T47D (cell line): ENCODE results near the gene MTNR1A.

ENCODE experiments used
- DNase-seq, 2 experiments: peaks; one replicate each; pipeline versions ENCODE4 v3.0.0 to v3.0.0-alpha.2; 2011 to 2012; ENCODE audit warnings: low read depth in 1 of 2, low spot score in 1 of 2
- JUND ChIP-seq: IDR thresholded peaks from 2 replicates; pipeline ENCODE4 v1.6.1; 2012; ENCODE audit warnings: low read depth
- in situ Hi-C: cut with HindIII; loops from 2 replicates; pipeline ENCODE4 v1.10.0; 2016; ENCODE audit warnings: low sequenced_read_pairs, low pct_unique_long_range_greater_than_20kb

MTNR1A gene

DNA sequence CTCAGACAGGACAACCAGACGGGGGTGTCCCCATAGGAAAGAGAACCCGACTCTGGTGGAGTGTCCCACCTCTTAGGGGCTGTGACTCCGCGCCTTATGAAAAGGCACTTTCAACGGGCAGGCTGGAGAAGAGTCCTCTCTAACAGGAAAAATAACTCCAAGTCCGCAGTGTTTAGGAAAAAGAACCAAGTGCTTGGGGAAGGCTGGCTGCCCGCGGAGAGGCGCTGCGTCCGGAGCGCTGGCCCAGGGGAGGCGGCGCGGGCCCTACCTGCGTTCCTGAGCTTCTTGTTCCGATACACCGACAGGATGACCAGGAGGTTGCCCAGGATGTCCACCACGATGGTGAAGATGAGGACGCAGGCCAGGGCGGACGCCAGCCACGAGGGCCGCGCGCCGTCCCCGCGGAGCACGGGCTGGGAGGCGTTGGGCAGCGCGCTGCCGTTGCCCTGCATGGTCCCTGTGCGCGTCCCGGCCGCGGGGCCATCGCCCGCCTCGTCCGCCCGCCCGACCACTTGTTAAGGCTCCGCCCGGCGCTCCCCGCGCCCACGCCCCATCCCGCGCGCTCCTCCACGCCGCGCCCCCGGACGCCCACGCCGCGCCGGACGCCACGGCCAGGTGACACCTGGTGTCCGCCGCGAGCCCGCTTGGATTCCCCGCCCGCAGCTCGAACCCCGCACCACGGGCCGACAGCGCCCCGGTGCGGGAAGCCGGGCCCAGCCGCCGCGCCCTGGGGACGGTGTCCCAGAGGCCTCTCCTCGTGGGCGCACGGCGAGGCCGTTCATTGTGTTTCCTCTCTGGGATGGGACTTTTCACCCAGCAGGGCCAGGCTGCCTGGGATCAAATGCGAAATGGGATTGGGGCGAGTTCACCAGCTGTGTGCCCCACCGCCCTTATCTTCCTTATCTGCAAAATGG is at the start of gene MTNR1A:
Gene MTNR1A, minus strand, starts transcription at position 654 of the 914 bp plus-strand sequence. Its CDS starts 202 bp downstream, at position 452.
- DNase-seq = no peak
- in situ Hi-C loops = no loop called here
- TF ChIP-seq JUND = no peak

DNA sequence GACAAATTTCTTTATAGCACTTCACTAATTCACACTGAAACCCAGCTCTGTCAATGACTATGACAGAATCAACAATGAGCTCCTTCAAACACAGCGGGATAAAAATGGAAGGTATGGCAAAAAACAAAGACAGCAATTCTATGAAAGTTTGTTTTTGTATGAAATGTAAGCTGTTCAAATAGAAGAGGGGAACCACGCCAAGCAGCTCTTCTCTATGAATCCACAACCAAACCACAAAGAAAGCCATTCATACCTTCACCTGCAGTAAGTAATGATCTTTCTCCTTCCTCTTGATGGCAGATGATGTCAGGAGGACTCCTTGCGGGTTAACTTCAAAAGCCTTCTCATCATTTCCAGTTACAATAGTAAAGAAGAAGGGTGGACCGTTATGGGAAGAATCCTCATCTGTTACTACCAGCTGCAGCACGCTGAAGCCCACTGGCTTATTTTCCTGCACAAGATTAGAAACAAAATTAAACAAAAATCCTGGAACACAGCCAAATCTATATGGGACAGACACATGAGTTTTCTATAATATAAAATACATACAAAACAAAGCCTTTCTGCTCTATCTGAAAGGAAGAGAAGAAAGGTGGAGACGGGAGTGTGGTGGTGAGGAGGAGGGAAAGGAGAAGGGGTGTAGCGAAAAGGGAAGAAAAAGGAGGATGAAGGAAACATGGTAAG is 48.9 kb upstream of the MTNR1A start:
- no peak for DNase-seq
- no peak for TF ChIP-seq JUND
- in situ Hi-C loops = no loop called here

DNA sequence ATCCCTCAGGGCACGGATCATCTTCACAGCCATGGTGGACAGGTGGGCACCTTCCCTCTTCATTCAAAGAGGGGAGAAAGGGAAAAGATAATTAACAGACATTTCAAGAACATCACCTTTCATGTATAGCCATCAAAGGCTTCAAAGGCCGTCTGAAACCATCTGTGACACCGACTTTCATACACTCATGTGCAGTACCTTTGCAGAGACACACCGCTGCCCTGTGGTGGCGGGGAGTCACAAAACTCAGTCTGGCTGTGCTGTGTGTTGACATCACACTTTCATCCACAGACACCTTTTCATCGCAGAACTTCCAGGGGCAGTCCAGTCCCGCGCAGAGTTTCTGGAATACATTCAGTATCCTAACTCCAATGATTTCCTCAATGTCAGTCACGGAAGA is 47.6 kb upstream of the MTNR1A start:
- no peak for TF ChIP-seq JUND
- DNase-seq = no peak
- in situ Hi-C loops = no loop called here

DNA sequence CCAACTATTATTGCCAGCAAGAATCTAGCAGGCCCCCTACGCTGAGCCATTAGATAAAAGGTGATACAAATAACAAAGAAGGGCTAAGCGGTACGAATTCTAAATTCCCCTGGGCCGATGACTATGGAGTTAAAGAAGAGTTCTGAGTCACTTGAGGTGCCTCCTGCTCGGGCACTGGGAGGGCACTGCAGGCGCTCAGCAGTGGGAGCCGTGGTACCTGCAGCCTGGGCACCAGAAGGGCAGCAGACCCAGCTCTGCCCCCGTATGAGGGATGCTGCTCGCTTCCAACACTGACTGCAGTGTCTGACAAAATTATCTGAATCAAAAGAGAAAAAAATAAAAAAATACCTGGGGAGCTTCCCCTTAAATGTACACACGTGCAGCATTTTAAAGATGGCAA is 44.1 kb upstream of the MTNR1A start:
- no peak for TF ChIP-seq JUND
- in situ Hi-C loops = no loop called here
- no peak for DNase-seq

DNA sequence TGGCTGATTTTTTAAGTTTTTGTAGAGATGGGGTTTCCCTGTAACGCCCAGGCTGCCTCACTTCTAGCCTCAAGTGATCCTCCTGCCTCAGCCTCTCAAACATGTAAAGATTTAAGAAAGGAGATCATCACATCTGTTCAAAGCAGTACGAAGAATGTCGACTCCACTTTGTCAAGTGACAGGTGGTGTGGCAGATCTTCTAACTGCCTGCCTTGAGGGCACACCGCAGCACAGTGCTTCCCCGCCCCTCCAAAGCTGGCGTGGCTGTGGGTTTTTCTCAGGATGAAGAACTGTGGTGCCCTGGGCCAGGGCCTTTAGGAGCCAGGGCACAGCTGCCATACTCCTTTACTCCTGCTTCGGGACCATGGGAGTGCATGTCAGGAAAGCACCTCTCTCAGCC is 43.3 kb upstream of the MTNR1A start:
- no peak for DNase-seq
- no peak for TF ChIP-seq JUND
- in situ Hi-C loops = no loop called here

DNA sequence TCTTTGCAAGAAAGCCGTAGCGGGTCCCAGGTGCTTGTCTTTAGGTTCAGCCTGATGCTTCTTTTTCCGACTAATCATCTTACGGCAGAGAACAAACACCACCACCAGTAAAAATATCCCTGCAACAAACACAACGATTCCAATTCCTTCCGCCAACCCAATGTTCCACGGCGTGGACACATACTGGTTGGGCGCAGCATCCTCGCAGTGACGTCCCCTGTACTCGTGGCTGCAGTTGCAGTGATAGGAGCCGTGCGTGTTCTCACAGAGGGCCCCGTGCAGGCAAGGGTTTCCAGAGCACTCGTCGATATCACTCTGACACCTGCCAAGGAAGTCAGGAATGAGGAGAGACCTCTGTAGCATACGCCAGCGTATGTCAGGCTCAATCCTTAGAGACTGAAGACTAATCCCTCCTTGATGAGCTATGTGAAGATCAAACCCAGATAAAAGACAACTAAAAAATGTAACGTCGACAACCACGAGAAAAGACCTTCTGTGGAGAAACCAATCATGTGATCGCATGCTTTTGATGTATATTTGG is 41.6 kb upstream of the MTNR1A start:
- in situ Hi-C loops = no loop called here
- no peak for TF ChIP-seq JUND
- DNase-seq = no peak

DNA sequence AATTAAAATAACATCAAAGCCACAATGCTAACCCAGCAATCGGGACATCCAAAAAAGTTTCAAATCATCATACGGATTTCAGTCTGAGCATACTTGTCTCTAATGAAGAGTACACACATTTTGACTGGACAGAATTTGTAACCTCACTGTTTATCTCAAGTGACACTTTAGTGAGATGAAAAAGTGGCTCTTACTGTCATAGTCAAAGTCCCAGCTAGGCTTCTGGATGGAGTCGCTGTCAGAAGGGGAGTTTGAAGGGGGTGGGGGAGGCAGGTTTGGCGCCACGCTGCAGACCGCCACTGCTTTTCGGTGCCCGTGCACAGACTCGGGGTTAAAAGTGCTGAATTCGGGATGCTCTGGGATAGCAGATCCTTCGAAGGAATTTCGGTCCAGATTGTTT is 41.0 kb upstream of the MTNR1A start:
- no peak for TF ChIP-seq JUND
- DNase-seq = no peak
- in situ Hi-C loops = no loop called here

DNA sequence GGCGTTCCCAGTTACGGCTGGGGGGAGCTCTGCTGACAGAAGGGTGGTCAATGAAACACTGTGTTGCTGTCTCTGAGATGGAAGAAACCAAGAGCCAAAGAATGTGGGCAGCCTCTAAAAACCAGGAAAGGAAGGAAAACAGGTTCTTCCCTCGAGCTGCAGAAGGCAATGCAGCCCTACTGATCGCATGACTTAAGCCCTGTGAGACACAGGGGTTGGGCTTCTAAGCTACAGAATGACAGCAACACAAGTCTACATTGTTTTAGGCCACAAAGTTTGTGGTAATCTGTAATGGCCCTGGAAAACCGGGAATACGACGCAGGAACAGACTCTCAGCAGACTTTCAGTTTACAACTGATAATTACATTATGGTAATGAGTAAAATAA is 38.2 kb upstream of the MTNR1A start:
- DNase-seq = peak in 1 of 2 experiments; percentile 46
- in situ Hi-C loops = no loop called here
- TF ChIP-seq JUND = no peak

DNA sequence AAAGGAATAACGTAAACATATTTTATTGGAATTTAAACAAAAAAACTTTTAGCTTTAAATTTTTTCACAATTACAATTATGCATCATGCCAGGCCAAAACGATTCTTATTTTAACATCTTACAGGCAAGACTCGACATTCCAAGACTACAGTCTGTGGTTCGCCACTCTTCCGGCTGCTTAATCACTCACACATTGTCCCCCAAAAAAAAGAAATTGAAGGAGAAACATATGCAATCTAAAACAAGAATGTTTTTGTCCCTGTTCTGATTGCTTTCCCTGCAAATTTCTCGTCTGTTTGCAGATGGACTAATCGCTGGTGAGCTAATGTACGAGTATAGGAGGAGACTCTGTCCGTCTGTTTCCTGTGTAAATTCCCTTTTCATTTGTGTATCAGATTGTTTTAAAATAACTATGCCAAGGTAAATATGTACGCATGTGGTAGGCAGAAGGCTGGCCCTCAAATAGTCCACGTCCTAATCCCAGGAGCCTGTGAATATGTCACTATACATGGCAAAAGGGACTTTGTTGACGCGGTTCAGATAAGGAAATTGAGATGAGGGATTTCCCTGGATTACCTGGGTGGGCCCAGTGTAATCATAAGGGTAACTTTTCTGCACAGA is 37.7 kb upstream of the MTNR1A start:
- DNase-seq = peak in 1 of 2 experiments; percentile 22
- TF ChIP-seq JUND = no peak
- in situ Hi-C loops = no loop called here

DNA sequence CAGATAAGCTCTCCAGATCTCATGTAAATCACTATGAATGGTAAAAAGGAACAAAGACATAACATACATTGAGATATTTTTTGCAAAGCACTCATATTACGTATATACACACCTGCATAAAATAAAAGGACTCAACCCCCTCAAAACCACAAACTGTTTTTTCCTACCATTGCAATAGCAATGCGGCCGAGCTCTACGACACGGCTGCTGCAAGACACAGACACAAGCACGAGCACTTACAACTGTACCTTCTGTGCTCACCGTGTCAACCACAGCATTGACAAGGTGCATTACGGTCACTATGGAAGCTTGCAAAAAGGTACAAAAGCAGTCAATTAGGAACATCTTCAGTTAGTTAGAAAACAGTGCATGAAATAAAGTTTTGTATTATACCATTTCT is 37.1 kb upstream of the MTNR1A start:
- in situ Hi-C loops = no loop called here
- TF ChIP-seq JUND = no peak

DNA sequence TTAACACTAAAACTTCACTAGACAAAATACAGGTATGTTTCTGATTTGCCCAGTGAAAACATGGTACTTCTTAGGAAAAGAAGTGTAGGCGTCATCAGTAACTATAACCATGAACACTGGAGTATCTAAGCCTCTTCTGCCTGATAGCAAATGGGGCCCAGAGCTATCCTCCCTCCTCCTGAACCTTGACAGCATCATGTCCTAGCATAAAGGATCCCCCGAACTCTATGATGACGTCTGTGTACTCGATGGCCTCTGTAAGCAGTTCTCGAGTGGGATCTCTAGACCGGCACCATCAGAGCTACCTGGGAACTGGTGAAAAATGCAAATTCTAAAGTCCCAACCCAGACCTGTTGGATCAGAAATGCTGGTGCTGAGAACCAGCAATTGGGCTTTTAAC is 36.3 kb upstream of the MTNR1A start:
- in situ Hi-C loops = no loop called here
- DNase-seq = no peak
- TF ChIP-seq JUND = no peak

More for the DNA sequence above, 37.1 kb upstream of the MTNR1A start:
- no peak for DNase-seq

DNA sequence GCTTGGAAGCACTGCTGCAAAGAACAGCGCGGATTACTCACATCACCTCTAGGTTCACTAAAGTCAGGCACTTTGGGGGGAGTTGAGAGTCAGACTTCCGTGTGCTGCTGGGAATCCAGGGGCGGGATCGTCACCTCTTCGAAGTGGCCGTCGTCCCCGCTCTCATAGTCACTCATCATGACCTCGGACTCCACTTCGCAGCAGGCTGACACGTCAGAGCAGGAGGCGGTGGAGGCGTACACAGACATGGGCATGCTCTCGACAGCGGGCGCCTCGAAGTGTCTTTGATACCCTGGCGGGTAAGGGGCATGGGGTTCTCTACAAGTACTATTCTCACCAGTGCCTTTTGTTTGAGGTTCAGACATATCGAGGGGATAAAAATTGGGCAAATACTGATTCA is 33.1 kb upstream of the MTNR1A start:
- in situ Hi-C loops = no loop called here
- TF ChIP-seq JUND = no peak
- no peak for DNase-seq
